K562 (cell line): Measurements from ENCODE around the gene FGF21. TPM values are rescaled to one million over a fixed set of nuclear protein-coding genes. Genes with fewer than 3 reads are reported as not detected.

Source experiments
- ATAC-seq: fragments of 200-7000 bp; cut with Tn5 transposase; 3 replicates; pipeline ENCODE4 v1.9.1; 2020; ENCODE audit warnings: moderate library complexity
- BruUV-seq: library from RNA; stranded (reverse); fragments of 400-500 nt; replicated peaks from 2 replicates; lab custom pipeline; 2021; lab: Mats Ljungman, UMichigan
- CTCF ChIA-PET: fragments of 300-600 bp; formaldehyde crosslinking; extraction: SDS; loops from one replicate; lab custom pipeline; 2021; ENCODE audit warnings: low intra/inter-chr PET ratio; lab: Yijun Ruan, JAX
- POLR2A ChIA-PET: fragments of 300-600, 350-650 bp; sonication (Branson Sonifier 250); formaldehyde crosslinking; extraction: SDS; loops from one replicate; lab custom pipeline; 2021; ENCODE audit warnings: antibody characterized with exemption, inconsistent platforms; lab: Yijun Ruan, JAX
- DNase-seq, 4 experiments: peaks; one replicate each; pipeline versions ENCODE4 v3.0.0 to v3.0.0-alpha.2; 2011 to 2018; ENCODE audit warnings: low spot score in 3 of 4, mixed read lengths in 3 of 4; ENCODE audit errors: extremely low read depth in 1 of 4
- FAIRE-seq: peaks from 2 replicates; lab custom pipeline; 2011; peaks lifted over from hg19 to GRCh38; lab: Jason Lieb, UNC
- H2AFZ ChIP-seq: 2 replicates; pipeline ENCODE4 v1.6.0; 2011; ENCODE audit warnings: low read depth, low read length, control low read depth, inconsistent platforms
- H3K27ac ChIP-seq: fragments of 200-600 bp; 3 replicates; pipeline ENCODE4 v1.8.0; 2011; ENCODE audit warnings: low read depth, mild to moderate bottlenecking, control low read depth, inconsistent platforms, low read length, moderate library complexity, mixed read lengths; ENCODE audit errors: extremely low read depth
- H3K27me3 ChIP-seq, 2 experiments: fragments of 300-600 bp in 1 of 2; 2 replicates in 1 of 2; 3 replicates in 1 of 2; pipeline versions ENCODE4 v1.6.0 to v1.8.0; 2011; ENCODE audit warnings: inconsistent platforms in 2 of 2, low read length in 2 of 2, mild to moderate bottlenecking in 1 of 2, mixed read lengths in 1 of 2, moderate library complexity in 1 of 2; ENCODE audit not compliant: control insufficient read depth in 2 of 2, insufficient read depth in 2 of 2
- H3K36me3 ChIP-seq: fragments of 300-600 bp; 3 replicates; pipeline ENCODE4 v1.8.0; 2011; ENCODE audit warnings: mild to moderate bottlenecking, low read length, inconsistent platforms; ENCODE audit not compliant: control insufficient read depth, insufficient read depth
- H3K4me1 ChIP-seq, 2 experiments: fragments of 200-600 bp in 1 of 2; replicated peaks in 1 of 2; 2 replicates in 1 of 2; 3 replicates in 1 of 2; pipeline versions ENCODE4 v1.5.1 to v1.8.0; 2011; ENCODE audit warnings: inconsistent platforms in 2 of 2, low read length in 2 of 2, mild to moderate bottlenecking in 1 of 2, mixed read lengths in 1 of 2, moderate library complexity in 1 of 2; ENCODE audit not compliant: control insufficient read depth in 2 of 2, insufficient read depth in 2 of 2
- H3K4me2 ChIP-seq: 2 replicates; pipeline ENCODE4 v1.6.1; 2011; ENCODE audit warnings: low read length, control low read depth, inconsistent platforms, mixed read lengths; ENCODE audit not compliant: insufficient read depth
- H3K4me3 ChIP-seq: fragments of 200-600 bp; sonication (generic), shearing (Covaris generic); 2 replicates; pipeline ENCODE4 v1.5.1; 2016; ENCODE audit warnings: control low read depth, inconsistent platforms
- H3K79me2 ChIP-seq: fragments of 200-600 bp; 3 replicates; pipeline ENCODE4 v1.8.0; 2011; ENCODE audit warnings: low read length, inconsistent platforms; ENCODE audit not compliant: control insufficient read depth, insufficient read depth
- H3K9ac ChIP-seq, 2 experiments: 2 replicates each; pipeline versions ENCODE4 v1.6.0 to v1.6.1; 2011; ENCODE audit warnings: low read depth in 2 of 2, low read length in 2 of 2, control low read depth in 1 of 2, inconsistent platforms in 1 of 2, mild to moderate bottlenecking in 1 of 2, mixed read lengths in 1 of 2; ENCODE audit not compliant: insufficient read depth in 1 of 2
- H3K9me1 ChIP-seq: one replicate; pipeline ENCODE4 v1.6.0; 2011; ENCODE audit warnings: inconsistent platforms, mild to moderate bottlenecking, low read length, moderate library complexity; ENCODE audit not compliant: control insufficient read depth, insufficient read depth
- H3K9me3 ChIP-seq: replicated peaks from 2 replicates; pipeline ENCODE4 v1.5.1; 2011; ENCODE audit warnings: low read depth, low read length, inconsistent platforms; ENCODE audit not compliant: control insufficient read depth, insufficient read depth
- H4K20me1 ChIP-seq: replicated peaks from 2 replicates; pipeline ENCODE4 v1.6.1; 2011; ENCODE audit warnings: low read length, inconsistent platforms, mixed read lengths; ENCODE audit not compliant: control insufficient read depth, insufficient read depth
- CHD2 ChIP-seq: IDR thresholded peaks from 2 replicates; pipeline ENCODE4 v1.6.1; 2011; ENCODE audit warnings: low read depth, low read length
- EP300 ChIP-seq: IDR thresholded peaks from 2 replicates; pipeline ENCODE4 v1.6.1; 2012; ENCODE audit warnings: low read length, improper control_type of control experiment
- SAFB2 ChIP-seq: fragments of 200-400 bp; formaldehyde crosslinking; IDR thresholded peaks from 2 replicates; pipeline ENCODE4 v1.6.1; 2018; ENCODE audit warnings: borderline replicate concordance, low read length, low read depth, moderate library complexity; ENCODE audit not compliant: severe bottlenecking
- TBL1XR1 ChIP-seq, 2 experiments: IDR thresholded peaks; 2 replicates each; pipeline ENCODE4 v1.6.1; 2012; ENCODE audit warnings: improper control_type of control experiment in 2 of 2, low read length in 2 of 2, mild to moderate bottlenecking in 1 of 2
- TRIM28 ChIP-seq: fragments of 450-650 bp; IDR thresholded peaks from 2 replicates; pipeline ENCODE4 v1.6.1; 2017
- WGBS: fragments of 100-300 bp; shearing (Covaris generic); methylation state at CpG from one replicate; pipeline ENCODE4 v1.1.6; 2016; ENCODE audit warnings: low coverage, mixed read lengths; ENCODE audit not compliant: insufficient coverage; ENCODE audit errors: missing lambda C conversion rate; 5-methylcytosine and 5-hydroxymethylcytosine counted together
- in situ Hi-C: fragments of 300-500 bp; cut with MboI; formaldehyde crosslinking; loops from 4 replicates; pipeline ENCODE4 v1.15.0; 2018; ENCODE audit warnings: inconsistent platforms, mixed read lengths
- intact Hi-C: fragments of 100-400 bp; cut with micrococcal nuclease; formaldehyde crosslinking; loops from 2 replicates; pipeline ENCODE4 v1.14.2; 2022
- polyA plus RNA-seq, 8 experiments: library from polyadenylated mRNA; depleted of rRNA in 4 of 8; stranded (reverse) in 5 of 8; unstranded in 3 of 8; fragments of >200 nt; fragmentation: Nextera tagmentation in 2 of 8; fragmentation: Illumina TruSeq in 1 of 8; extraction: Ambion mirVana in 2 of 8; extraction: Trizol in 1 of 8; gene quantifications; 2 replicates each; pipeline versions ENCODE4 v1.2.1 to v1.2.3, GENCODE V29; 2011 to 2014; ENCODE audit warnings: inconsistent platforms in 1 of 8, missing spikeins in 1 of 8
- total RNA-seq, 7 experiments: library from RNA; depleted of rRNA in 6 of 7; stranded (reverse); fragments of >200 nt in 6 of 7; fragmentation: Illumina TruSeq in 2 of 7; extraction: Trizol in 2 of 7; gene quantifications; 2 replicates each; pipeline versions ENCODE4 v1.2.1 to v1.2.3, GENCODE V29; 2011 to 2021; ENCODE audit warnings: low replicate concordance in 1 of 7
- TF ChIP-seq, protein P1 (sequence below): sonication (generic); formaldehyde crosslinking; IDR thresholded peaks from 2 replicates; pipeline ENCODE4 v1.8.1; 2023; ENCODE audit warnings: mild to moderate bottlenecking, missing genetic modification reagents
- TF ChIP-seq, protein P2 (sequence below): fragments of 250-450 bp; sonication (Bioruptor Pico); IDR thresholded peaks from 2 replicates; pipeline ENCODE4 v1.5.0; 2021; ENCODE audit warnings: mild to moderate bottlenecking, moderate library complexity
- TF ChIP-seq, protein P3 (sequence below): fragments of 250-450 bp; sonication (Bioruptor Pico); IDR thresholded peaks from 2 replicates; pipeline ENCODE4 v1.8.0; 2021; ENCODE audit warnings: moderate library complexity, mild to moderate bottlenecking, inconsistent platforms
- TF ChIP-seq, protein P4 (sequence below): fragments of 450-650 bp; IDR thresholded peaks from 2 replicates; pipeline ENCODE4 v1.6.1; 2018; ENCODE audit warnings: mild to moderate bottlenecking, low read depth; ENCODE audit not compliant: partially characterized antibody
- TF ChIP-seq, protein P5 (sequence below): fragments of 250-450 bp; sonication (Bioruptor Pico); IDR thresholded peaks from 2 replicates; pipeline ENCODE4 v1.5.0; 2021

FGF21 gene
- total and polyA plus RNA-seq, 9 of the 15 experiments (the other 6 are each of a cell fraction or from before 2014, with no cell fraction given) = 0.04 to 0.77 (median 0.09) TPM; not detected in 6

DNA sequence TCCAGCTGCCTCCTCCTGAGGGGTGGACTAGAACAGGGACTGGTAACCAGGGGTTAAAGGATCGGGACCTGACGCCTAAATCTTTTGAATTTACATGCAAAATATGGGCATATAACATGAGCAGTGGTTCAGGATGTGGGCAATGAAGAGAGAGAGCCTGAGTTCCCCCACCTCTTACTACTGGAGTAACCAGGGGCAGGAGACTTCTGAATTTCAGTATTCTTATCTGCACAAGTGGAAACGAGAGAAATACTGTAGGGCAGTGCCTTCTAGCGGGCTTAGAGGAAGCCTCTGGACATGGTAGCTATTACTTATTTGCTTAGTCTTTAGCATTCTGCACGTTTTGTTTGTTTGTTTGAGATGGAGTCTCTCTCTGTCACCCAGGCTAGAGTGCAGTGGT is 29.2 kb downstream of the FGF21 start:
- no peaks in the 10 kb centered on the region for H3K79me2 ChIP-seq
- FAIRE-seq (peak; percentile 59), ATAC-seq (peak; percentile 82), DNase-seq (peak; percentile 10 to 78 (median 35))
- peaks cover 24 to 34% of the 10 kb centered on the region in 2 experiments for H3K4me1 ChIP-seq
- no peak overlapping the region; the same call in 2 of the 3 replicates for H3K27ac ChIP-seq
- no peak overlapping the region for H3K4me3 ChIP-seq
- POLR2A ChIA-PET = interaction anchor here (0.7 to 2.5 kb wide), 11 partner anchors 11 to 182 kb away, joined by 3 to 7 read pairs (median 4); partner anchors contain the start of genes FAM83E, IZUMO1, PPP1R15A and RPL18
- WGBS = 20% methylated on average over 5 of the region's 5 CpGs
- intact Hi-C loops = loop anchor here (1.0 to 10.0 kb wide), 4 partner anchors 109 to 440 kb away; partner anchors contain the start of gene CA11
- no TSS peak for BruUV-seq
- H3K9me1 ChIP-seq = no peaks in the 10 kb centered on the region
- peak overlapping the region; percentile 10 to 38; a peak in 2 of 4 replicates for H3K9ac ChIP-seq
- in situ Hi-C loops = loop anchor here (5.0 kb wide), 1 partner anchor 137 kb away; the partner anchor contains the start of gene CA11
- H3K9me3 ChIP-seq = no peaks in the 10 kb centered on the region
- CTCF ChIA-PET = interaction anchor here (0.6 to 2.0 kb wide), 4 partner anchors 109 to 138 kb away, joined by 5 to 16 read pairs (median 6); partner anchors contain the start of gene CA11
- peak overlapping the region; percentile 79 for H2AFZ ChIP-seq
- peak overlapping the region; percentile 27; the same call in 1 of the 2 replicates for H3K4me2 ChIP-seq
- H3K36me3 ChIP-seq = no peaks in the 10 kb centered on the region
- H4K20me1 ChIP-seq = no peaks in the 10 kb centered on the region
- no peaks in the 10 kb centered on the region for H3K27me3 ChIP-seq
- TF ChIP-seq, protein P1, sequence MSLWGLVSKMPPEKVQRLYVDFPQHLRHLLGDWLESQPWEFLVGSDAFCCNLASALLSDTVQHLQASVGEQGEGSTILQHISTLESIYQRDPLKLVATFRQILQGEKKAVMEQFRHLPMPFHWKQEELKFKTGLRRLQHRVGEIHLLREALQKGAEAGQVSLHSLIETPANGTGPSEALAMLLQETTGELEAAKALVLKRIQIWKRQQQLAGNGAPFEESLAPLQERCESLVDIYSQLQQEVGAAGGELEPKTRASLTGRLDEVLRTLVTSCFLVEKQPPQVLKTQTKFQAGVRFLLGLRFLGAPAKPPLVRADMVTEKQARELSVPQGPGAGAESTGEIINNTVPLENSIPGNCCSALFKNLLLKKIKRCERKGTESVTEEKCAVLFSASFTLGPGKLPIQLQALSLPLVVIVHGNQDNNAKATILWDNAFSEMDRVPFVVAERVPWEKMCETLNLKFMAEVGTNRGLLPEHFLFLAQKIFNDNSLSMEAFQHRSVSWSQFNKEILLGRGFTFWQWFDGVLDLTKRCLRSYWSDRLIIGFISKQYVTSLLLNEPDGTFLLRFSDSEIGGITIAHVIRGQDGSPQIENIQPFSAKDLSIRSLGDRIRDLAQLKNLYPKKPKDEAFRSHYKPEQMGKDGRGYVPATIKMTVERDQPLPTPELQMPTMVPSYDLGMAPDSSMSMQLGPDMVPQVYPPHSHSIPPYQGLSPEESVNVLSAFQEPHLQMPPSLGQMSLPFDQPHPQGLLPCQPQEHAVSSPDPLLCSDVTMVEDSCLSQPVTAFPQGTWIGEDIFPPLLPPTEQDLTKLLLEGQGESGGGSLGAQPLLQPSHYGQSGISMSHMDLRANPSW (CRISPR knock-in tag) = no peak
- TF ChIP-seq SAFB2 = no peak
- TF ChIP-seq, protein P2, sequence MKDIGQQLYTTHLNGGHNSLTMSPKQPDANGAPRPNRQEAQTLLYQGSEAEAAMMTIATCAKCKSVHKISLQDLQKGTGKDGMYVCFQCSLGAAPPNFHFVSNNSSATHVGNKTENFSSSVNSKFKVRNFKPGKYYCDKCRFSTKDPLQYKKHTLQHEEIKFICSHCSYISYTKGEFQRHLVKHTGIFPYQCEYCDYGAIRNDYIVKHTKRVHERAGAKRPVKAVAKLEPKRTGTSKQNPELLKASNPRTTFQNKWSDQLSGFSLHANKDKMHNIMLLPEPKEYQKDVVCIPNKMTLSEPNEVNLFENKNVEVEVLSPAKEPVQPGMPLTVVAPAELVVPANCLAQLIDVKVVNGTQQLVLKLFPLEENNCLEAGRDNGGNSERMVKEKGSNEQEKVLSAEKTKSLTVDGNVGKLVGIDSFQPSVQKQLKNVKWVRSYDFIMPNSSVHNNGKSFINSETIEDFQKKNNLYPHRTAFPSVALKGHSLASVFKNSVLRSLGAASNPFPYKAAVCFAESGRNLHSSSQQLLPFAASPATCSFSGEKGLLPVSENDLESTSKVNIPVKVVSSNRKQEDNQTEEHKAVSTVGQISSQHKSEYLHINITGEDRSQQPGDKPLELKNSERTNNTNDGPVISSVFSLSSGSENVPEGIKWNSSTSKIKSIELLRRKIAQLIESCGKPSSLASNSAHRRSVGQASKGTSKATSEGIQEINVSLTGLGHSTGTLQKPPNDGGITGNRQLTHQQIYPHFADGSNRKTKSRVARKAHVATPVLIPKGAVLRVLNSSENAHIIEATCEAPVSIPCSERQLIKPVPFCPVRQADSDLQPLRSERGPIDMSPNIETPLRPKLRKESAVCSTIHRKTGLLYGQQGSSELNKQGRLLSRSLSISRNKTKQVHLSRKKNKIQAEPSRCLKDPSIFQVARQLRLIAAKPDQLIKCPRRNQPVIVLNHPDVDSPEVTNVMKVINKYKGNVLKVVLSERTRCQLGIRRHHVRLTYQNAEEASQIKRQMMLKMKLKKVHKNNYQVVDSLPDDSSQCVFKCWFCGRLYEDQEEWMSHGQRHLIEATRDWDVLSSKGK (CRISPR knock-in tag) = no peak
- TF ChIP-seq TBL1XR1 (IDR thresholded peaks at IDR 0.05; ENCODE audit: low read length in 2 of 2) = peak in 1 of 2 experiments; percentile 34; a peak in 1 of 4 replicates
- TF ChIP-seq EP300 = peak; percentile 36; the same call in 1 of the 2 replicates
- TF ChIP-seq, protein P3, sequence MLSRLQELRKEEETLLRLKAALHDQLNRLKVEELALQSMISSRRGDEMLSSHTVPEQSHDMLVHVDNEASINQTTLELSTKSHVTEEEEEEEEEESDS (CRISPR knock-in tag) = no peak
- TF ChIP-seq, protein P4, sequence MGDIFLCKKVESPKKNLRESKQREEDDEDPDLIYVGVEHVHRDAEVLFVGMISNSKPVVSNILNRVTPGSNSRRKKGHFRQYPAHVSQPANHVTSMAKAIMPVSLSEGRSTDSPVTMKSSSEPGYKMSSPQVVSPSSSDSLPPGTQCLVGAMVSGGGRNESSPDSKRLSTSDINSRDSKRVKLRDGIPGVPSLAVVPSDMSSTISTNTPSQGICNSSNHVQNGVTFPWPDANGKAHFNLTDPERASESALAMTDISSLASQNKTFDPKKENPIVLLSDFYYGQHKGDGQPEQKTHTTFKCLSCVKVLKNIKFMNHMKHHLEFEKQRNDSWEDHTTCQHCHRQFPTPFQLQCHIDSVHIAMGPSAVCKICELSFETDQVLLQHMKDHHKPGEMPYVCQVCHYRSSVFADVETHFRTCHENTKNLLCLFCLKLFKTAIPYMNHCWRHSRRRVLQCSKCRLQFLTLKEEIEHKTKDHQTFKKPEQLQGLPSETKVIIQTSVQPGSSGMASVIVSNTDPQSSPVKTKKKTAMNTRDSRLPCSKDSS = no peak
- TF ChIP-seq, protein P5, sequence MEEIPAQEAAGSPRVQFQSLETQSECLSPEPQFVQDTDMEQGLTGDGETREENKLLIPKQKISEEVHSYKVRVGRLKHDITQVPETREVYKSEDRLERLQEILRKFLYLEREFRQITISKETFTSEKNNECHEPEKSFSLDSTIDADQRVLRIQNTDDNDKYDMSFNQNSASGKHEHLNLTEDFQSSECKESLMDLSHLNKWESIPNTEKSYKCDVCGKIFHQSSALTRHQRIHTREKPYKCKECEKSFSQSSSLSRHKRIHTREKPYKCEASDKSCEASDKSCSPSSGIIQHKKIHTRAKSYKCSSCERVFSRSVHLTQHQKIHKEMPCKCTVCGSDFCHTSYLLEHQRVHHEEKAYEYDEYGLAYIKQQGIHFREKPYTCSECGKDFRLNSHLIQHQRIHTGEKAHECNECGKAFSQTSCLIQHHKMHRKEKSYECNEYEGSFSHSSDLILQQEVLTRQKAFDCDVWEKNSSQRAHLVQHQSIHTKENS (CRISPR knock-in tag) = no peak
- no peak for TF ChIP-seq TRIM28
- TF ChIP-seq CHD2 = no peak
